GM12878 (cell line): ENCODE results near the gene TFAM. TPM values are rescaled to one million over a fixed set of nuclear protein-coding genes. Genes with fewer than 3 reads are reported as not detected.

ENCODE experiments used
- ATAC-seq: fragments of 200-7000 bp; cut with Tn5 transposase; 3 replicates; pipeline ENCODE4 v1.9.1; 2020; ENCODE audit warnings: mild to moderate bottlenecking, moderate library complexity
- BruUV-seq: library from RNA; stranded (reverse); fragments of 400-500 nt; replicated peaks from 2 replicates; lab custom pipeline; 2021; lab: Mats Ljungman, UMichigan
- CTCF ChIA-PET: fragments of 300-600 bp; sonication (Branson Sonifier 250); formaldehyde crosslinking; extraction: SDS; loops from one replicate; lab custom pipeline; 2021; ENCODE audit warnings: inconsistent platforms; lab: Yijun Ruan, JAX
- POLR2A ChIA-PET: fragments of 350-600 bp; formaldehyde crosslinking; extraction: SDS; loops from one replicate; lab custom pipeline; 2021; ENCODE audit warnings: inconsistent platforms; lab: Charles Lee
- RAD21 ChIA-PET: fragments of 300-600 bp; sonication (Branson Sonifier 250); formaldehyde crosslinking; loops from one replicate; lab custom pipeline; 2023; ENCODE audit warnings: antibody characterized with exemption; ENCODE audit not compliant: unreplicated experiment; lab: Charles Lee
- SMC1A ChIA-PET: fragments of 300-600 bp; sonication (Branson Sonifier 250); formaldehyde crosslinking; loops from one replicate; lab custom pipeline; 2023; ENCODE audit not compliant: unreplicated experiment, uncharacterized antibody; lab: Charles Lee
- DNase-seq: peaks from one replicate; pipeline ENCODE4 v3.0.0-alpha.2; 2011; ENCODE audit warnings: low read depth, low spot score
- FAIRE-seq: peaks from 3 replicates; lab custom pipeline; 2011; peaks lifted over from hg19 to GRCh38; lab: Jason Lieb, UNC
- H2AFZ ChIP-seq: 2 replicates; pipeline ENCODE4 v1.6.0; 2011; ENCODE audit warnings: low read depth, low read length, control low read depth; ENCODE audit not compliant: control insufficient read depth
- H3K27ac ChIP-seq: 2 replicates; pipeline ENCODE4 v1.5.1; 2011; ENCODE audit warnings: control low read depth; ENCODE audit not compliant: control insufficient read depth, insufficient read depth
- H3K27me3 ChIP-seq, 2 experiments: replicated peaks in 1 of 2; 2 replicates each; pipeline versions ENCODE4 v1.6.0 to v1.6.1; 2011; ENCODE audit warnings: low read length in 1 of 2; ENCODE audit not compliant: control insufficient read depth in 2 of 2, insufficient read depth in 2 of 2
- H3K36me3 ChIP-seq, 2 experiments: 2 replicates each; pipeline ENCODE4 v1.5.1; 2011; ENCODE audit warnings: low read length in 1 of 2; ENCODE audit not compliant: control insufficient read depth in 2 of 2, insufficient read depth in 2 of 2
- H3K4me1 ChIP-seq: 2 replicates; pipeline ENCODE4 v1.6.1; 2011; ENCODE audit warnings: mild to moderate bottlenecking, low read length, moderate library complexity, mixed read lengths; ENCODE audit not compliant: control insufficient read depth, insufficient read depth
- H3K4me2 ChIP-seq: 2 replicates; pipeline ENCODE4 v1.6.0; 2011; ENCODE audit warnings: control low read depth; ENCODE audit not compliant: control insufficient read depth, insufficient read depth
- H3K4me3 ChIP-seq: fragments of 200-600 bp; sonication (generic); 2 replicates; pipeline ENCODE4 v1.5.1; 2016
- H3K79me2 ChIP-seq: 2 replicates; pipeline ENCODE4 v1.6.0; 2011; ENCODE audit warnings: low read length; ENCODE audit not compliant: control insufficient read depth, insufficient read depth
- H3K9ac ChIP-seq: 2 replicates; pipeline ENCODE4 v1.8.0; 2011; ENCODE audit warnings: low read length, control low read depth, mixed read lengths; ENCODE audit not compliant: control insufficient read depth, insufficient read depth
- H3K9me3 ChIP-seq: replicated peaks from 3 replicates; pipeline ENCODE4 v1.5.1; 2011; ENCODE audit warnings: mild to moderate bottlenecking, low read length; ENCODE audit not compliant: control insufficient read depth, insufficient read depth
- H4K20me1 ChIP-seq: 2 replicates; pipeline ENCODE4 v1.6.0; 2011; ENCODE audit not compliant: control insufficient read depth, insufficient read depth
- EED ChIP-seq: sonication (generic); IDR thresholded peaks from 2 replicates; pipeline ENCODE4 v1.6.1; 2016; ENCODE audit warnings: antibody characterized with exemption, low read depth
- FOXM1 ChIP-seq: IDR thresholded peaks from 2 replicates; pipeline ENCODE4 v1.6.1; 2012; ENCODE audit warnings: low read depth, mild to moderate bottlenecking, inconsistent platforms, low read length, moderate library complexity
- POU2F2 ChIP-seq: IDR thresholded peaks from 3 replicates; pipeline ENCODE4 v1.6.1; 2011; ENCODE audit warnings: low read depth, mild to moderate bottlenecking, low read length, borderline replicate concordance
- SPI1 ChIP-seq: IDR thresholded peaks from 2 replicates; pipeline ENCODE4 v1.6.1; 2011; ENCODE audit warnings: low read depth, mild to moderate bottlenecking, low read length, moderate library complexity, borderline replicate concordance; ENCODE audit not compliant: insufficient read depth
- STAT3 ChIP-seq: IDR thresholded peaks from 2 replicates; pipeline ENCODE4 v1.6.1; 2011; ENCODE audit warnings: low read depth, low read length, improper control_type of control experiment
- TCF7 ChIP-seq: IDR thresholded peaks from 2 replicates; pipeline ENCODE4 v1.6.1; 2014; ENCODE audit warnings: antibody characterized with exemption, borderline replicate concordance
- WGBS: methylation state at CpG from one replicate; pipeline ENCODE4 v1.1.6; 2016; ENCODE audit warnings: low lambda C conversion rate; ENCODE audit not compliant: insufficient replicate concordance, insufficient coverage; ENCODE audit errors: missing lambda C conversion rate; 5-methylcytosine and 5-hydroxymethylcytosine counted together
- in situ Hi-C: fragments of 300-500 bp; cut with MboI; formaldehyde crosslinking; loops from 9 replicates; pipeline ENCODE4 v1.14.3; 2018; ENCODE audit warnings: mixed read lengths
- intact Hi-C: fragments of 100-400 bp; cut with micrococcal nuclease; formaldehyde crosslinking; loops from one replicate; pipeline ENCODE4 v1.14.2; 2022; ENCODE audit not compliant: unreplicated experiment
- polyA plus RNA-seq, 11 experiments: library from polyadenylated mRNA; depleted of rRNA in 4 of 11; unstranded in 6 of 11; stranded (reverse) in 5 of 11; fragments of >200 nt; fragmentation: Nextera tagmentation in 4 of 11; fragmentation: Illumina TruSeq in 1 of 11; extraction: Ambion mirVana in 4 of 11; extraction: Trizol in 1 of 11; gene quantifications; 1 replicate in 1 of 11; 2 replicates in 10 of 11; pipeline versions ENCODE4 v1.2.1 to v1.2.3, GENCODE V29; 2011 to 2016; ENCODE audit warnings: inconsistent platforms in 2 of 11, missing spikeins in 2 of 11, low read depth in 1 of 11
- total RNA-seq, 4 experiments: library from RNA; depleted of rRNA in 3 of 4; stranded (reverse); fragments of >200 nt in 3 of 4; fragmentation: Illumina TruSeq in 1 of 4; extraction: Trizol in 1 of 4; gene quantifications; 2 replicates each; pipeline versions ENCODE4 v1.2.1 to v1.2.3, GENCODE V29; 2013 to 2021
- TF ChIP-seq, protein P1 (sequence below): fragments of 450-650 bp; IDR thresholded peaks from 2 replicates; pipeline ENCODE4 v1.6.1; 2017; ENCODE audit warnings: mild to moderate bottlenecking, moderate library complexity
- TF ChIP-seq, protein P2 (sequence below), 3 experiments: IDR thresholded peaks in 2 of 3; conservative IDR thresholded peaks in 1 of 3; 2 replicates each; pipeline ENCODE4 v1.5.1; 2011; ENCODE audit warnings: low read depth in 3 of 3, low read length in 3 of 3, mild to moderate bottlenecking in 3 of 3, control low read depth in 2 of 3, moderate library complexity in 2 of 3, inconsistent platforms in 1 of 3, mixed read lengths in 1 of 3; ENCODE audit not compliant: control insufficient read depth in 2 of 3, insufficient read depth in 1 of 3; ENCODE audit errors: extremely low read depth in 1 of 3

TFAM gene
- total and polyA plus RNA-seq, 10 of the 15 experiments (the other 5 are each of a cell fraction or from before 2014, with no cell fraction given): 44.9 to 135 (median 93.3) TPM

- TF ChIP-seq TCF7: no peak
- no peak for TF ChIP-seq EED
These were observed 53.8 kb downstream of the TFAM start (continued) for GRCh38 chr10:58438986-58439385.

DNA sequence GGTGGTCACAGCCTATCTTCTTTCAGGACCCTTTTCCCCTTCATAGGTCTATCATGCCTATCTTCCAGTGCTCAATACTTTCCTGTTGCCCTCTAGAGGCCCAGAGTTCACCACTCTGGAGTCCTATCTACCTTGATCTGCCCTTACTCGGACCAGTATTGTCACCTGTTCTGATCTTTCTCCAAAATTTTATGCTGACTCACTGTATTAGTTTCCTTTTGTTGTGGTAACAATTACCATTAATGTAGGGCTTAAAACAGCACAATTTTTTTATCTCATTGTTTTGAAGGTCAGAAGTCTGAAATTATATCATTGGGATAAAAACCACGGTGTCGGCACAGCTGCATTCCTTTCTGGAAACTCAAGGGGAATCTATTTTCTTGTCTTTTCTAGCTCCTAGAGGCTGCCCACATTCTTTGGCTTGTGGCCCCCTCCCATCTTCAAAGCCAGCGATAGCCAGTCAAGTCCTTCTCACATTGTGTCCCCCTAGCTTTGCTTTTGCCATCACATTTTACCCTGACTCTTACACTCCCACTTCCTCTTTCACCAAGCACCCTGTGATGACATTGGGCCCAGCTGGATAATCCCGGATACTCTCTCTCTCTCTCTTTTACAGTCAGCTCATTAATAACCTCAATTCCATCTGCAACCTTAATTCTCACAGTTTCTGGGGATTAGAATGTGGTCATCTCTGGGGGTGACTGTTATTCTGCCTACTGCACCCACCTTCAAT lies 54.6 kb downstream of the TFAM start:
- no peak for FAIRE-seq
- SMC1A ChIA-PET: no interaction called here
- in situ Hi-C loops: no loop called here

More for the DNA sequence above, 54.6 kb downstream of the TFAM start:
- no peaks in the 10 kb centered on the region for H3K79me2 ChIP-seq
- intact Hi-C loops: no loop called here
- H3K4me3 ChIP-seq: no peak overlapping the region
- H3K4me1 ChIP-seq: no peaks in the 10 kb centered on the region
- CTCF ChIA-PET: interaction anchor here (1.6 kb wide), 1 partner anchor 149 kb away, joined by 3 read pairs; no protein-coding TSS in a partner anchor
- WGBS: 47% methylated on average over 5 of the region's 5 CpGs
- no peaks in the 10 kb centered on the region for H3K36me3 ChIP-seq
- POLR2A ChIA-PET: no interaction called here
- ATAC-seq (no peak), DNase-seq (no peak)
- no peak overlapping the region for H3K9ac ChIP-seq
- no peaks in the 10 kb centered on the region for H3K9me3 ChIP-seq
- TF ChIP-seq SPI1 (peak; percentile 48; the same call in 1 of the 2 replicates), POU2F2 (no peak), FOXM1 (no peak), STAT3 (no peak)
- TF ChIP-seq, protein P1, sequence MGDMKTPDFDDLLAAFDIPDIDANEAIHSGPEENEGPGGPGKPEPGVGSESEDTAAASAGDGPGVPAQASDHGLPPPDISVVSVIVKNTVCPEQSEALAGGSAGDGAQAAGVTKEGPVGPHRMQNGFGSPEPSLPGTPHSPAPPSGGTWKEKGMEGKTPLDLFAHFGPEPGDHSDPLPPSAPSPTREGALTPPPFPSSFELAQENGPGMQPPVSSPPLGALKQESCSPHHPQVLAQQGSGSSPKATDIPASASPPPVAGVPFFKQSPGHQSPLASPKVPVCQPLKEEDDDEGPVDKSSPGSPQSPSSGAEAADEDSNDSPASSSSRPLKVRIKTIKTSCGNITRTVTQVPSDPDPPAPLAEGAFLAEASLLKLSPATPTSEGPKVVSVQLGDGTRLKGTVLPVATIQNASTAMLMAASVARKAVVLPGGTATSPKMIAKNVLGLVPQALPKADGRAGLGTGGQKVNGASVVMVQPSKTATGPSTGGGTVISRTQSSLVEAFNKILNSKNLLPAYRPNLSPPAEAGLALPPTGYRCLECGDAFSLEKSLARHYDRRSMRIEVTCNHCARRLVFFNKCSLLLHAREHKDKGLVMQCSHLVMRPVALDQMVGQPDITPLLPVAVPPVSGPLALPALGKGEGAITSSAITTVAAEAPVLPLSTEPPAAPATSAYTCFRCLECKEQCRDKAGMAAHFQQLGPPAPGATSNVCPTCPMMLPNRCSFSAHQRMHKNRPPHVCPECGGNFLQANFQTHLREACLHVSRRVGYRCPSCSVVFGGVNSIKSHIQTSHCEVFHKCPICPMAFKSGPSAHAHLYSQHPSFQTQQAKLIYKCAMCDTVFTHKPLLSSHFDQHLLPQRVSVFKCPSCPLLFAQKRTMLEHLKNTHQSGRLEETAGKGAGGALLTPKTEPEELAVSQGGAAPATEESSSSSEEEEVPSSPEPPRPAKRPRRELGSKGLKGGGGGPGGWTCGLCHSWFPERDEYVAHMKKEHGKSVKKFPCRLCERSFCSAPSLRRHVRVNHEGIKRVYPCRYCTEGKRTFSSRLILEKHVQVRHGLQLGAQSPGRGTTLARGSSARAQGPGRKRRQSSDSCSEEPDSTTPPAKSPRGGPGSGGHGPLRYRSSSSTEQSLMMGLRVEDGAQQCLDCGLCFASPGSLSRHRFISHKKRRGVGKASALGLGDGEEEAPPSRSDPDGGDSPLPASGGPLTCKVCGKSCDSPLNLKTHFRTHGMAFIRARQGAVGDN: no peak
- TF ChIP-seq, protein P2, sequence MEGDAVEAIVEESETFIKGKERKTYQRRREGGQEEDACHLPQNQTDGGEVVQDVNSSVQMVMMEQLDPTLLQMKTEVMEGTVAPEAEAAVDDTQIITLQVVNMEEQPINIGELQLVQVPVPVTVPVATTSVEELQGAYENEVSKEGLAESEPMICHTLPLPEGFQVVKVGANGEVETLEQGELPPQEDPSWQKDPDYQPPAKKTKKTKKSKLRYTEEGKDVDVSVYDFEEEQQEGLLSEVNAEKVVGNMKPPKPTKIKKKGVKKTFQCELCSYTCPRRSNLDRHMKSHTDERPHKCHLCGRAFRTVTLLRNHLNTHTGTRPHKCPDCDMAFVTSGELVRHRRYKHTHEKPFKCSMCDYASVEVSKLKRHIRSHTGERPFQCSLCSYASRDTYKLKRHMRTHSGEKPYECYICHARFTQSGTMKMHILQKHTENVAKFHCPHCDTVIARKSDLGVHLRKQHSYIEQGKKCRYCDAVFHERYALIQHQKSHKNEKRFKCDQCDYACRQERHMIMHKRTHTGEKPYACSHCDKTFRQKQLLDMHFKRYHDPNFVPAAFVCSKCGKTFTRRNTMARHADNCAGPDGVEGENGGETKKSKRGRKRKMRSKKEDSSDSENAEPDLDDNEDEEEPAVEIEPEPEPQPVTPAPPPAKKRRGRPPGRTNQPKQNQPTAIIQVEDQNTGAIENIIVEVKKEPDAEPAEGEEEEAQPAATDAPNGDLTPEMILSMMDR (IDR thresholded peaks at IDR 0.05 in 2 of 3, conservative IDR thresholded peaks at IDR 0.05 in 1 of 3; ENCODE audit: control insufficient read depth in 2 of 3, extremely low read depth in 1 of 3, insufficient read depth in 1 of 3, low read depth in 3 of 3, low read length in 3 of 3): no peak
- no peak overlapping the region for H3K4me2 ChIP-seq
- no peaks in the 10 kb centered on the region for H3K27me3 ChIP-seq
- no peak overlapping the region for H3K27ac ChIP-seq
- no peak overlapping the region for H2AFZ ChIP-seq
- BruUV-seq: no TSS peak
- no peaks in the 10 kb centered on the region for H4K20me1 ChIP-seq
- RAD21 ChIA-PET: interaction anchor here (0.7 kb wide), 1 partner anchor 10 kb away, joined by 3 read pairs; no protein-coding TSS in a partner anchor
